HTR-8/SVneo (cell line): ENCODE data around the gene HCN1.
A peak's percentile ranks its signal among the peaks of the same experiment; 100 is the strongest.
"Not testable (repeated sequence)": the region's sequence is repeated elsewhere in the genome, so short reads cannot be mapped to it uniquely, and the experiment has no call there.

Source experiments
- DNase-seq: peaks from one replicate; pipeline ENCODE4 v3.0.0; 2011; ENCODE audit warnings: low spot score, mixed read lengths; ENCODE audit not compliant: insufficient read length
- FAIRE-seq: peaks from 2 replicates; lab custom pipeline; 2011; peaks lifted over from hg19 to GRCh38; lab: Jason Lieb, UNC

Gene HCN1

GRCh38 chr5:45444856-45445255 is 251.3 kb downstream of the HCN1 start:
- DNase-seq, FAIRE-seq: not testable (repeated sequence)

GRCh38 chr5:45440466-45440865 is 255.7 kb downstream of the HCN1 start:
- peak; percentile 57 for FAIRE-seq
- DNase-seq, result no peak

GRCh38 chr5:45437752-45438151 is 258.4 kb downstream of the HCN1 start:
- DNase-seq (no peak), FAIRE-seq (no peak)

GRCh38 chr5:45417285-45417998 is 278.7 kb downstream of the HCN1 start:
- DNase-seq, result no peak

GRCh38 chr5:45414620-45415573 is 281.3 kb downstream of the HCN1 start:
- DNase-seq (no peak), FAIRE-seq (no peak)

More at GRCh38 chr5:45417285-45417998, 278.7 kb downstream of the HCN1 start:
- no peak for FAIRE-seq

- FAIRE-seq, result peak; percentile 33
- no peak for DNase-seq
These were observed 284.1 kb downstream of the HCN1 start for GRCh38 chr5:45411971-45412612.

- DNase-seq (no peak), FAIRE-seq (no peak)
These were observed 285.7 kb downstream of the HCN1 start for GRCh38 chr5:45410304-45410995.

- no peak for DNase-seq
- FAIRE-seq, result no peak
These were observed 288.1 kb downstream of the HCN1 start for GRCh38 chr5:45408067-45408466.

- no peak for DNase-seq
These were observed 293.2 kb downstream of the HCN1 start for GRCh38 chr5:45402804-45403455.

GRCh38 chr5:45399041-45399440 is 297.1 kb downstream of the HCN1 start:
- DNase-seq (no peak), FAIRE-seq (peak; percentile 92)

More at GRCh38 chr5:45402804-45403455, 293.2 kb downstream of the HCN1 start:
- no peak for FAIRE-seq

- FAIRE-seq (peak; percentile 74), DNase-seq (peak; percentile 61)
These were observed 310.7 kb downstream of the HCN1 start for GRCh38 chr5:45385321-45386058.

GRCh38 chr5:45383985-45384384 is 312.2 kb downstream of the HCN1 start:
- FAIRE-seq (no peak), DNase-seq (no peak)

GRCh38 chr5:45382583-45382982 is 313.6 kb downstream of the HCN1 start:
- FAIRE-seq (no peak), DNase-seq (no peak)

GRCh38 chr5:45376417-45376816 is 319.8 kb downstream of the HCN1 start:
- DNase-seq (peak; percentile 4), FAIRE-seq (peak; percentile 68)

GRCh38 chr5:45372629-45373028 is 323.6 kb downstream of the HCN1 start:
- no peak for FAIRE-seq

GRCh38 chr5:45371423-45371822 is 324.8 kb downstream of the HCN1 start:
- not testable (repeated sequence) for FAIRE-seq, DNase-seq

More at GRCh38 chr5:45372629-45373028, 323.6 kb downstream of the HCN1 start:
- DNase-seq, result no peak

GRCh38 chr5:45355189-45355992 is 340.8 kb downstream of the HCN1 start:
- FAIRE-seq, result no peak
- no peak for DNase-seq

GRCh38 chr5:45336464-45336863 is 359.7 kb downstream of the HCN1 start:
- FAIRE-seq (no peak), DNase-seq (no peak)
